ENCODE results near the gene AHNAK2.

Gene AHNAK2

GRCh38 chr14:104939666-104940410 is 38.3 kb downstream of the AHNAK2 start:
- no peak for DNase-seq (ENCODE audit: low spot score)

GRCh38 chr14:104938960-104939359 is 39.2 kb downstream of the AHNAK2 start:
- DNase-seq (ENCODE audit: low spot score), result no peak

- DNase-seq (ENCODE audit: low spot score), result no peak
Observed at GRCh38 chr14:104938436-104938835, 39.7 kb downstream of the AHNAK2 start.

- DNase-seq (ENCODE audit: low spot score), result no peak
Observed at GRCh38 chr14:104937694-104938365, 40.3 kb downstream of the AHNAK2 start.

- DNase-seq (ENCODE audit: low spot score), result no peak
Observed at GRCh38 chr14:104937161-104937560, 41.0 kb downstream of the AHNAK2 start.

- no peak for DNase-seq (ENCODE audit: low spot score)
Observed at GRCh38 chr14:104936361-104937155, 41.6 kb downstream of the AHNAK2 start.

GRCh38 chr14:104935955-104936354 is 42.2 kb downstream of the AHNAK2 start:
- no peak for DNase-seq (ENCODE audit: low spot score)

GRCh38 chr14:104935026-104935650 is 43.0 kb downstream of the AHNAK2 start:
- no peak for DNase-seq (ENCODE audit: low spot score)

- DNase-seq (ENCODE audit: low spot score), result no peak
Observed at GRCh38 chr14:104933746-104934733, 44.1 kb downstream of the AHNAK2 start.

GRCh38 chr14:104932676-104933631 is 45.2 kb downstream of the AHNAK2 start:
- peak; percentile 82 for DNase-seq (ENCODE audit: low spot score)

- DNase-seq (ENCODE audit: low spot score), result no peak
Observed at GRCh38 chr14:104931771-104932675, 46.2 kb downstream of the AHNAK2 start.

GRCh38 chr14:104931304-104931770 is 46.8 kb downstream of the AHNAK2 start:
- no peak for DNase-seq (ENCODE audit: low spot score)

- DNase-seq (ENCODE audit: low spot score), result no peak
Observed at GRCh38 chr14:104930526-104931303, 47.5 kb downstream of the AHNAK2 start.

GRCh38 chr14:104929268-104930230 is 48.6 kb downstream of the AHNAK2 start:
- no peak for DNase-seq (ENCODE audit: low spot score)

- no peak for DNase-seq (ENCODE audit: low spot score)
Observed at GRCh38 chr14:104928391-104929133, 49.6 kb downstream of the AHNAK2 start.

GRCh38 chr14:104927901-104928300 is 50.3 kb downstream of the AHNAK2 start:
- no peak for DNase-seq (ENCODE audit: low spot score)
